HepG2 (cell line): ENCODE results near the gene ZDHHC16. TPM values are rescaled to one million over a fixed set of nuclear protein-coding genes. Genes with fewer than 3 reads are reported as not detected.
A peak's percentile ranks its signal among the peaks of the same experiment; 100 is the strongest.

Source experiments
- ARHGAP35 ChIP-seq: sonication (generic); formaldehyde crosslinking; IDR thresholded peaks from 2 replicates; pipeline ENCODE4 v1.9.0; 2022; ENCODE audit warnings: mild to moderate bottlenecking, inconsistent platforms, moderate library complexity, missing genetic modification reagents, borderline replicate concordance
- CHCHD3 ChIP-seq: sonication (generic); formaldehyde crosslinking; IDR thresholded peaks from 2 replicates; pipeline ENCODE4 v1.8.0; 2022; ENCODE audit warnings: mild to moderate bottlenecking, missing genetic modification reagents, moderate library complexity
- CREB3 ChIP-seq: sonication (generic); formaldehyde crosslinking; IDR thresholded peaks from 2 replicates; pipeline ENCODE4 v1.5.0; 2020; ENCODE audit warnings: missing genetic modification reagents
- ETV6 ChIP-seq: sonication (generic); formaldehyde crosslinking; conservative IDR thresholded peaks from 2 replicates; pipeline ENCODE4 v1.4.0; 2020; ENCODE audit warnings: missing genetic modification reagents
- HNF1B ChIP-seq: sonication (generic); formaldehyde crosslinking; IDR thresholded peaks from 2 replicates; pipeline ENCODE4 v1.5.1; 2020; ENCODE audit warnings: mild to moderate bottlenecking, moderate library complexity, missing genetic modification reagents
- MIER2 ChIP-seq: IDR thresholded peaks from 2 replicates; pipeline ENCODE4 v1.6.1; 2016; ENCODE audit warnings: missing biosample characterization, missing genetic modification reagents
- SIN3A ChIP-seq: IDR thresholded peaks from 2 replicates; pipeline ENCODE4 v1.6.1; 2011; ENCODE audit warnings: low read depth, mild to moderate bottlenecking, control low read depth, low read length, borderline replicate concordance
- YY1 ChIP-seq: IDR thresholded peaks from 2 replicates; pipeline ENCODE4 v1.6.1; 2011; ENCODE audit warnings: low read length, low read depth, moderate library complexity, mild to moderate bottlenecking; ENCODE audit not compliant: insufficient read depth, insufficient replicate concordance
- ZNF138 ChIP-seq: sonication (generic); formaldehyde crosslinking; IDR thresholded peaks from 2 replicates; pipeline ENCODE4 v1.5.0; 2020; ENCODE audit warnings: mild to moderate bottlenecking, low read depth, missing genetic modification reagents
- ZNF263 ChIP-seq: sonication (generic); formaldehyde crosslinking; IDR thresholded peaks from 2 replicates; pipeline ENCODE4 v1.4.0; 2020; ENCODE audit warnings: missing genetic modification reagents
- ZNF329 ChIP-seq: sonication (generic); formaldehyde crosslinking; IDR thresholded peaks from 2 replicates; pipeline ENCODE4 v1.9.0; 2021; ENCODE audit warnings: low read depth, mild to moderate bottlenecking, missing genetic modification reagents
- ZNF331 ChIP-seq: sonication (generic); formaldehyde crosslinking; IDR thresholded peaks from 2 replicates; pipeline ENCODE4 v1.4.0; 2020; ENCODE audit warnings: missing genetic modification reagents
- ZNF414 ChIP-seq: sonication (generic); formaldehyde crosslinking; IDR thresholded peaks from 2 replicates; pipeline ENCODE4 v1.5.0; 2020; ENCODE audit warnings: missing genetic modification reagents
- ZNF616 ChIP-seq: sonication (generic); formaldehyde crosslinking; IDR thresholded peaks from 2 replicates; pipeline ENCODE4 v1.5.0; 2020; ENCODE audit warnings: low read depth, mild to moderate bottlenecking, missing genetic modification reagents
- ZNF724P ChIP-seq: sonication (generic); formaldehyde crosslinking; IDR thresholded peaks from 2 replicates; pipeline ENCODE4 v1.8.0; 2022; ENCODE audit warnings: missing genetic modification reagents, borderline replicate concordance
- polyA plus RNA-seq, 8 experiments: library from polyadenylated mRNA; depleted of rRNA in 3 of 8; stranded (reverse) in 7 of 8; unstranded in 1 of 8; fragments of >200 nt; fragmentation: Illumina TruSeq in 4 of 8; extraction: Trizol in 4 of 8; gene quantifications; 2 replicates each; pipeline versions ENCODE4 v1.2.1 to v1.2.3, GENCODE V29; 2011 to 2016; ENCODE audit warnings: low read depth in 4 of 8, missing spikeins in 1 of 8, mixed read lengths in 1 of 8; ENCODE audit not compliant: insufficient read depth in 1 of 8
- total RNA-seq, 5 experiments: library from RNA; depleted of rRNA; stranded (reverse); fragments of >200 nt; fragmentation: Illumina TruSeq; extraction: Trizol; gene quantifications; 2 replicates each; pipeline ENCODE4 v1.2.3, GENCODE V29; 2016; ENCODE audit warnings: low read depth in 1 of 5
- TF ChIP-seq, protein P1 (sequence below): sonication (generic); formaldehyde crosslinking; IDR thresholded peaks from 2 replicates; pipeline ENCODE4 v1.5.0; 2020; ENCODE audit warnings: missing genetic modification reagents, mild to moderate bottlenecking, borderline replicate concordance
- TF ChIP-seq, protein P2 (sequence below): sonication (generic); formaldehyde crosslinking; IDR thresholded peaks from 2 replicates; pipeline ENCODE4 v1.8.0; 2022; ENCODE audit warnings: mild to moderate bottlenecking, missing genetic modification reagents; ENCODE audit not compliant: insufficient replicate concordance
- TF ChIP-seq, protein P3 (sequence below): sonication (generic); formaldehyde crosslinking; IDR thresholded peaks from 2 replicates; pipeline ENCODE4 v1.4.0; 2020; ENCODE audit warnings: missing genetic modification reagents, borderline replicate concordance

ZDHHC16 gene
- total and polyA plus RNA-seq, 2 of the 13 experiments (the other 11 are each of a cell fraction or from before 2014, with no cell fraction given): 40.8 to 41.8 TPM

DNA sequence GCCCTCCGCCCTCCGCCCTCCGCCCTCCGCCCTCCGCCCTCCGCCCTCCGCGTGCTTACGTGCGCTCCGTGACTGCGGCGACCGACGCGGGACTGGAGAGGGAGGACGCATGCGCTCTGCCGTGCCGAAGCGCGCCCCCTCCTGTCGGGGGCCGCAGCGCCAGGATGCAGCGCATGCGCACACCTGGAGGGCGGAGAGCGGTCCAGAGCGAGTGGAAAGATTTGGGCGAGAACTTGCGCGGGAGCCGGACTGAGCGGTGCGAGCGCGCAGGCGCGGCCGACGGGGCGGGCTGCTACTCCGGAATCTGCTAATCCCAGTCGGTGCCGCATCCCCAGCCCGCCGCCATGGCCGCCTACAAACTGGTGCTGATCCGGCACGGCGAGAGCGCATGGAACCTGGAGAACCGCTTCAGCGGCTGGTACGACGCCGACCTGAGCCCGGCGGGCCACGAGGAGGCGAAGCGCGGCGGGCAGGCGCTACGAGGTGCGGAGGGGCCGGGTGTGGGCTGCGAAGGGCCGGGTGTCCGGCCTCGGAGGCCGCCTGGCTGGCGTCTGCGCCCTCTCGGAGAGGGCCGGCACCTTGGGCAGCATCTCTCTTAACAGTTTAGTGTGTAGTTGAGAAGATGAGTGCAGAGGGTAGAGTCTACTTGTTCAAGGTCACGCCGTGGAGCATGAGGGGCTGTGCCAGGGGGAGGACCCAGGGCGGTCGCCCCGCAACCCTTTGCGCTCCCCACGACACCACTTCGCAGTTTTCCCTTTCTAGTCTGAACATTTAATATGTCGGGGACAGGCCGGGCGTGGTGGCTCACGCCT lies 19.8 kb upstream of the ZDHHC16 start, which contains the start of gene PGAM1 (continued):
- TF ChIP-seq, protein P1, sequence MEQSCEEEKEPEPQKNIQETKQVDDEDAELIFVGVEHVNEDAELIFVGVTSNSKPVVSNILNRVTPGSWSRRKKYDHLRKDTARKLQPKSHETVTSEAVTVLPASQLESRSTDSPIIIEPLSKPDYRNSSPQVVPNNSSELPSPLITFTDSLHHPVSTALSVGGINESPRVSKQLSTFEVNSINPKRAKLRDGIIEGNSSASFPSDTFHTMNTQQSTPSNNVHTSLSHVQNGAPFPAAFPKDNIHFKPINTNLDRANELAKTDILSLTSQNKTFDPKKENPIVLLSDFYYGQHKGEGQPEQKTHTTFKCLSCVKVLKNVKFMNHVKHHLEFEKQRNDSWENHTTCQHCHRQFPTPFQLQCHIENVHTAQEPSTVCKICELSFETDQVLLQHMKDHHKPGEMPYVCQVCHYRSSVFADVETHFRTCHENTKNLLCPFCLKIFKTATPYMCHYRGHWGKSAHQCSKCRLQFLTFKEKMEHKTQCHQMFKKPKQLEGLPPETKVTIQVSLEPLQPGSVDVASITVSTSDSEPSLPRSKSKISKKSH: 0 out of 2 replicates have a peak, but pooled peaks have one; percentile 9
- peak; percentile 62; the same call in 1 of the 2 replicates for TF ChIP-seq ZNF724P (CRISPR knock-in tag)
- peak; percentile 83 for TF ChIP-seq YY1
- no peak; the same call in 1 of the 2 replicates for TF ChIP-seq ARHGAP35 (CRISPR knock-in tag)
- peak; percentile 19; the same call in 1 of the 2 replicates for TF ChIP-seq ZNF263
- TF ChIP-seq ZNF414 (CRISPR knock-in tag): 0 out of 2 replicates have a peak, but pooled peaks have one; percentile 48
- TF ChIP-seq ZNF138 (CRISPR knock-in tag): no peak; the same call in 1 of the 2 replicates
- no peak for TF ChIP-seq ZNF616 (CRISPR knock-in tag)
- TF ChIP-seq CHCHD3 (CRISPR knock-in tag): 0 out of 2 replicates have a peak, but pooled peaks have one; percentile 71
- 0 out of 2 replicates have a peak, but pooled peaks have one; percentile 46 for TF ChIP-seq ETV6 (CRISPR knock-in tag)
- no peak for TF ChIP-seq CREB3 (CRISPR knock-in tag)
- no peak for TF ChIP-seq MIER2 (CRISPR knock-in tag)
- peak; percentile 43; the same call in 1 of the 2 replicates for TF ChIP-seq ZNF331
- 0 out of 2 replicates have a peak, but pooled peaks have one; percentile 26 for TF ChIP-seq HNF1B (CRISPR knock-in tag)
- TF ChIP-seq, protein P2, sequence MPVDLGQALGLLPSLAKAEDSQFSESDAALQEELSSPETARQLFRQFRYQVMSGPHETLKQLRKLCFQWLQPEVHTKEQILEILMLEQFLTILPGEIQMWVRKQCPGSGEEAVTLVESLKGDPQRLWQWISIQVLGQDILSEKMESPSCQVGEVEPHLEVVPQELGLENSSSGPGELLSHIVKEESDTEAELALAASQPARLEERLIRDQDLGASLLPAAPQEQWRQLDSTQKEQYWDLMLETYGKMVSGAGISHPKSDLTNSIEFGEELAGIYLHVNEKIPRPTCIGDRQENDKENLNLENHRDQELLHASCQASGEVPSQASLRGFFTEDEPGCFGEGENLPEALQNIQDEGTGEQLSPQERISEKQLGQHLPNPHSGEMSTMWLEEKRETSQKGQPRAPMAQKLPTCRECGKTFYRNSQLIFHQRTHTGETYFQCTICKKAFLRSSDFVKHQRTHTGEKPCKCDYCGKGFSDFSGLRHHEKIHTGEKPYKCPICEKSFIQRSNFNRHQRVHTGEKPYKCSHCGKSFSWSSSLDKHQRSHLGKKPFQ: no peak
- no peak for TF ChIP-seq ZNF329
- TF ChIP-seq, protein P3, sequence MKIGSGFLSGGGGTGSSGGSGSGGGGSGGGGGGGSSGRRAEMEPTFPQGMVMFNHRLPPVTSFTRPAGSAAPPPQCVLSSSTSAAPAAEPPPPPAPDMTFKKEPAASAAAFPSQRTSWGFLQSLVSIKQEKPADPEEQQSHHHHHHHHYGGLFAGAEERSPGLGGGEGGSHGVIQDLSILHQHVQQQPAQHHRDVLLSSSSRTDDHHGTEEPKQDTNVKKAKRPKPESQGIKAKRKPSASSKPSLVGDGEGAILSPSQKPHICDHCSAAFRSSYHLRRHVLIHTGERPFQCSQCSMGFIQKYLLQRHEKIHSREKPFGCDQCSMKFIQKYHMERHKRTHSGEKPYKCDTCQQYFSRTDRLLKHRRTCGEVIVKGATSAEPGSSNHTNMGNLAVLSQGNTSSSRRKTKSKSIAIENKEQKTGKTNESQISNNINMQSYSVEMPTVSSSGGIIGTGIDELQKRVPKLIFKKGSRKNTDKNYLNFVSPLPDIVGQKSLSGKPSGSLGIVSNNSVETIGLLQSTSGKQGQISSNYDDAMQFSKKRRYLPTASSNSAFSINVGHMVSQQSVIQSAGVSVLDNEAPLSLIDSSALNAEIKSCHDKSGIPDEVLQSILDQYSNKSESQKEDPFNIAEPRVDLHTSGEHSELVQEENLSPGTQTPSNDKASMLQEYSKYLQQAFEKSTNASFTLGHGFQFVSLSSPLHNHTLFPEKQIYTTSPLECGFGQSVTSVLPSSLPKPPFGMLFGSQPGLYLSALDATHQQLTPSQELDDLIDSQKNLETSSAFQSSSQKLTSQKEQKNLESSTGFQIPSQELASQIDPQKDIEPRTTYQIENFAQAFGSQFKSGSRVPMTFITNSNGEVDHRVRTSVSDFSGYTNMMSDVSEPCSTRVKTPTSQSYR (CRISPR knock-in tag): no peak
- TF ChIP-seq SIN3A: no peak
